GM12872 (cell line): ENCODE measurements around the gene SLC13A5.

Experiments
- TF ChIP-seq, protein P1 (sequence below): IDR thresholded peaks from 3 replicates; pipeline ENCODE4 v1.5.1; 2011; ENCODE audit warnings: low read depth, mild to moderate bottlenecking, low read length, moderate library complexity; ENCODE audit not compliant: insufficient read depth

SLC13A5 gene

DNA sequence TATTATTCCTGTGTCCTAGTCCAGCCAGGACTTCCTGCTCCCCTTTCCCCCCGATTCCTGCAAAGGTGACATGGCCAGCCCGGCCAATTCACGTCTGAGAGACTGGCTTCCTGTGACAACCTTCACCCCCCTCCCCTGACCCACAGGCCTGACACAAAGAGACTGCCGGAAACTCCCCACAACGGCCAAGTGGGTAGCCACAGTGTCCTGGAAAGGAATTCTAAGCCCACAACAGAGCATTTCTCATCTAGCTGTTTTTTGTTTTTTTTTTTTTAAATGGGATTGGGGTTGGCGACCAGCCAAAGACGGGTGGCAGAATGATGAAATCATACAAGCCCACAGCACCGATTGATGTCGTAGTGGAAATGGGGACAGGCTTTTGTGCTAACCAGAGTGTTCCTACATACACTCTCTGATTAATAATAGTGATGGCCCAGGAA, 39.9 kb upstream of the SLC13A5 start:
- TF ChIP-seq, protein P1, sequence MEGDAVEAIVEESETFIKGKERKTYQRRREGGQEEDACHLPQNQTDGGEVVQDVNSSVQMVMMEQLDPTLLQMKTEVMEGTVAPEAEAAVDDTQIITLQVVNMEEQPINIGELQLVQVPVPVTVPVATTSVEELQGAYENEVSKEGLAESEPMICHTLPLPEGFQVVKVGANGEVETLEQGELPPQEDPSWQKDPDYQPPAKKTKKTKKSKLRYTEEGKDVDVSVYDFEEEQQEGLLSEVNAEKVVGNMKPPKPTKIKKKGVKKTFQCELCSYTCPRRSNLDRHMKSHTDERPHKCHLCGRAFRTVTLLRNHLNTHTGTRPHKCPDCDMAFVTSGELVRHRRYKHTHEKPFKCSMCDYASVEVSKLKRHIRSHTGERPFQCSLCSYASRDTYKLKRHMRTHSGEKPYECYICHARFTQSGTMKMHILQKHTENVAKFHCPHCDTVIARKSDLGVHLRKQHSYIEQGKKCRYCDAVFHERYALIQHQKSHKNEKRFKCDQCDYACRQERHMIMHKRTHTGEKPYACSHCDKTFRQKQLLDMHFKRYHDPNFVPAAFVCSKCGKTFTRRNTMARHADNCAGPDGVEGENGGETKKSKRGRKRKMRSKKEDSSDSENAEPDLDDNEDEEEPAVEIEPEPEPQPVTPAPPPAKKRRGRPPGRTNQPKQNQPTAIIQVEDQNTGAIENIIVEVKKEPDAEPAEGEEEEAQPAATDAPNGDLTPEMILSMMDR: no peak

DNA sequence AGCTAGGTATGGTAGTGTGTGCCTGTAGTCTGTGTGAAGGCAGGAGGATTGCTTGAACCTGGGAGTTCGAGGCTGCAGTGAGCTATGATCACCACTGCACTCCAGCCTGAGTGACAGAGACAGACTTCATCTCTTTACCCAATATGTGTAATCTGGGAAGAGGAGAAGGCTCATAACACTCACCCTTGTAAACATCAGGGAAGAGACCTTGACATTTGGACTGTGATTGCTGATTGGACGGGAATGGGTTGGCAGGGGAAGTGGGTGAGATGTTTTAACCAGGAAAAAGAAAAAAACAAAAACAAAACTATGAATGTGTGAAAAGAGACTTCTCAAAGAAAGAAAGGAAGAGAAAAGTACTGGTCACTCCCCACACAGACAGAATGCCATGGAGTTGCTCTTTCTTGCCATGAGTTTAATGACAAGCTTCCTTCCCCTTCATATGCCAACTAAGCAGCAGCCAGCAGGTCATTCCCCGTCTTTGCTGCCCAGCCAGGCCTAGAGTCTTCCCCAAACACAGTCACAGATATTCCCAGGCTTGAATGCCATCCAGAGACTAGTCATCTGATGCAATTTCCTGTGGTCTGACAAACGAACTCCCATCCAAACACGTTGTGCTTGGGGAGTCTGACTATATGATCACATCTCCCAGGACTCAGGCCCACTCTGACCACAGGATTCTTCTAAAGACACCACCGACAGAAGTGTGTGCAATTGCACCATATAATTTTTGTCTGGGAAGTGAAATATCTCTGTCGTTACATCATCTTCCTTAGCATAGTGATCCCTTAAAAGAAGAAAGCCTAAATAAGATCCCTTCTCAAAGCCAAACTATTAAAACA, 39.1 kb upstream of the SLC13A5 start:
- TF ChIP-seq, protein P1: no peak

DNA sequence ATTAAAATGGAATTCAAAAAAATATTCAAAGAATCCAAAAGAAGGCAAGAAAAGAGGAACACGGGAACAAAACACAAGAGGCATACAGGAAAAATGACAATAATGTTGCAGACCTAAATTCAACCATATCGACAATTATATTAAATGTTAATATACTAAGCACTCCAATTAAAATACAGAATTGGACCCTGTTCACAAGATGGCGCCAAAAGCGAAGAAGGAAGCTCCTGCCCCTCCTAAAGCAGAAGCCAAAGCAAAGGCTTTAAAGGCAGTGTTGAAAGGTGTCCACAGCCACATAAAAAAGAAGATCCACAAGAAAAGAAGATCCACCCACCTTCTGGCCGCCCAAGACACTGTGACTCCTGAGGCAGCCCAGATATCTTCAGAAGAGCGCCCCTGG, 36.4 kb upstream of the SLC13A5 start:
- TF ChIP-seq, protein P1: no peak

DNA sequence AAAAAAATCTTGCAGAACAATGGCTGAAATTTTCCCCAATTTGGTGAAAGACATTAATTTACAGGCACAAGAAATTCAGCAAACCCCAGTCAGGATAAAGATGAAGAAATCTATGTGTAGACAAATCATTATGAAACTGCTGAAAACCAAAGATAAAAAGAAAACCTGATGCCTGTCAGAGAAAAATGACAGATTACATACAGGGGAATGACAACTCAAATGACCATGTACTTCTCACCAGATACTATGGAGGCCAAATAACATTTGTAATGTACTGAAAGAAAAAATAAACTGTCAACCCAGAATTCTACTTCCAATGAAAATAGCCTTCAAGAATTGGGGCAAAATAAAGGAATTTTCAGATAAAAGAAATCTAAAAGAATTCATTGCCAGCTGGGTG, 35.4 kb upstream of the SLC13A5 start:
- TF ChIP-seq, protein P1: no peak

DNA sequence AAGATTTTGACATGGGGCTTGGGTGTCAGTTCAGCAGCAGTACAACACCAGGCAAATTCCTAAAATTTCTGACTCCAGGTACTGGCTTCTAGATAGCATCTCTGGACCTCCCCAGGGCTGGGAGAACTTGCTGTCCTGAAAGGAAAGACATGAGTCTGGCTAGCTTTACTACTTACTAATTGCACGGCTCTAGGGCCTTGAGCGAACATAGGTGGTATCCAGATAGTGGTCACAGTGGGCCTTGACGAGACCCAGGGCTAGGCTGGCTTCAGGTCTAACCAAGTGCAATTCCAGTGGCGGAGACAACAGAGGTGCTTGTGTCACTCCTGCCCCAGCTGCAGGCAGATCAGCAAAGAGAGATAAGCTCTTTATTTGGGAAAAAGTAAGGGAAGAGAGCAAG, 16.4 kb upstream of the SLC13A5 start:
- TF ChIP-seq, protein P1: no peak

DNA sequence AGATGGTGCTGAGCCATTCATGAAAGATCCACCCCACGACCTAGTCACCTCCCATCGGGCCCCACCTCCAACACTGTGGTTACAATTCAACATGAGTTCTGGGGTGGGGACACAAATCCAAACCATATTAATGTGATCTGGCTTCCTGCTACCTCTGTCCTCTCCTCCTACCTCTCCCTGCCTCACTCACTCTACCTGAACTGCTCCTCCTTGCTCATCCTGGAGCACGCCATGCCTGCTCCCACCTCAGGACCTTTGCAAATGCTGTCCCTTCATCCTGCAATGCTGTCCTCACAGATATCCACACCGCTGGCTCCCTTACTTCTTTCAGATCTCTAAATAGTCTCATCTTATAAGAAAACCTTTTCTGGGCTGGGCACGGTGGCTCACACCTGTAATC, 10.8 kb upstream of the SLC13A5 start:
- TF ChIP-seq, protein P1: no peak

DNA sequence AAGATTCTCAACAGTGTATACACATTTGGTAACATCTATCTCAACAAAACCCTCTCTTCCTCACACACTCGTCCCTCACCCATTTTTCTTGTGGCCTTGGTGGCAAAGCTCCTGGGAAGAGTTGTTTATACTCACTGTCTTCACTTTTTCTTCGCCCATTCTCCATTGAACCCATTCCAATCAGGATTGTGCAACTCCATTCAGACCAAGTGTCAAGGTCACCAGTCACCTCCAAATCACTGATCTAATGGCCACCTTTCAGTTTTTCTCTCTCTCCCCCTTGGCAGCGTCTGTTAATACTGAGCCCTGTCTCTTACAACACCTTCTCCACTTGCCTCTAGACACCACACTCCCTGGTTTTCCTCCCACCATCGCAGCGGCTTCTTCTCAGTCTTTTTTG, 8.6 kb upstream of the SLC13A5 start:
- TF ChIP-seq, protein P1: no peak
